LHCN-M2 (cell line): ENCODE measurements around the gene TNS1. TPM values are rescaled to one million over a fixed set of nuclear protein-coding genes. Genes with fewer than 3 reads are reported as not detected.

Source experiments
- DNase-seq: peaks from one replicate; pipeline ENCODE4 v3.0.0-alpha.2; 2012; ENCODE audit warnings: low read depth
- total RNA-seq: library from RNA; depleted of rRNA; stranded (reverse); fragments of >200 nt; gene quantifications from 2 replicates; pipeline ENCODE4 v1.2.3, GENCODE V29; 2014

TNS1 gene
- total RNA-seq, 1 experiment from 2014 or later, result 53.4 TPM

- DNase-seq, result no peak
Measured at GRCh38 chr2:217998926-217999594, 3.7 kb downstream of the TNS1 start.

DNA sequence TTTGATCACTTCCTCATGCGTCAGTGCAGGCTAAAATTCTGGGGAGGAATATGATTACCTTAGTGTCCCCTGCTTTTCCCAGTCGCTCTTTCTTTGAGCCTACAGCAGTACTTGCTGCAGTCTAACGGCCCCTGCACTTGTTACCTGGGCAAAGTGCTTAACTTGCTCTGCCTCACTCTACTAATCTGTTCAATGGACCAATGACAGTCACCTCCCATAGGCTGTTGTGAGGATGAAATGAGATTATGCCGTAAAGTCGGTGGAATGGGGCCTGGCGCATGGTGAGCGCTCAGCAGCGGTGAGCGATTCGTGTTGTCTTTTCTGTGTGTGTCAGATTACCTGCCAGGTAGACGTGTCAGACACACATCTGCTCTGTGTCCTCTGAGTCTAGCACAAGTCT lies 5.3 kb downstream of the TNS1 start:
- DNase-seq, result no peak

DNA sequence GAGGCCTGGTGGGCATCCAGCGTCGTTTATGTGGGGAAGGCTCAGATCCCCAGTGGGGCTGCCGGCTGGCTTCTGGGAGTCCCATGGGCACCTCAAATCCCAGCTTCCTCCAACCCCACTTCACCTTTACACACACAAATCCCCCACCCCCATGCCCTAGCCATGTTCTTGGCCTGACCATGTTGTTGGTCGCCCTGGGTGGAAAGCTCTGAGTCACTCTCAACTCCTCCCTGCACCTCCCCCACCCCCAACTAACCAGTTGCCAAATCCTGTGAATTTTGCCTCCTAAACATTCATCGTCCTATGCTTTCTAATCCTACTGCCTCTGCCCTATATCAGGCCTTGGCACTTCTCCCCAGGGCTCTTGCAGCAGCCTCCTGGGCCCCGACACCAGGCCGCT lies 6.4 kb downstream of the TNS1 start:
- peak; percentile 50 for DNase-seq

GRCh38 chr2:217995731-217996231 lies 7.0 kb downstream of the TNS1 start:
- no peak for DNase-seq

GRCh38 chr2:217994776-217995274 lies 8.0 kb downstream of the TNS1 start:
- DNase-seq, result peak; percentile 61

DNA sequence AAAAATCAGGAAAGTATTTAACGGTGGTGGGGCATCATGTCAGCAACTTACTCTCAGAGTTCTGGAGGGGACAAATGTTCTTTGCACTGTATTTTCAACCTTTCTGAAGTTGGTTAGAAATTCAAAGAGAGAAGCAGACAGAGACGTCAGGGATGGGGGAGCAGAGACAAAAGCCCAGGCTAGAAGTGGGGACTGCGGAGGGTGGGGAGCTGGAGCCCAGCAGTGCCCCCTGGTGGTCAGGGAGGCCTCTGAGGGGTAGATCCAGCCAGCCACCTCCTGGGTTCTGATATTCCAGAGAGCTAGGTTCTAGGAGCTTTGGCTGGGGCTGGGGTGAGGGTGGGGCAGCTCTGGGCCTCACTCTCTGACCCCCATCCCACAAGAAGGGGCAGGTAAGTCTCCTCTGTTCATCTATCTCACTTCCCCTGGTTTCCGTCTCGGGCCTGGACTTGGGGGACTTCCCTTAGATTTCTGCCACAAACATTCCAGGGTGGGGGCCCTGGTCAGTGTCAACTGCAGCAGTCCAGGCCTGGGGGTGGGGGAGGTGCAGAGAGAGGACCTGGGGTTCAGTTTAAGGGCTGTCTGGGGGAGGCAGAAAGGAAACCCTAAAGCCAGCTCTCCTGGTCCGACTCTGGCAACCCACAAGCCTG lies 8.9 kb downstream of the TNS1 start:
- DNase-seq, result peak; percentile 29

- peak; percentile 40 for DNase-seq
Measured at GRCh38 chr2:217993138-217993537, 9.7 kb downstream of the TNS1 start.

DNA sequence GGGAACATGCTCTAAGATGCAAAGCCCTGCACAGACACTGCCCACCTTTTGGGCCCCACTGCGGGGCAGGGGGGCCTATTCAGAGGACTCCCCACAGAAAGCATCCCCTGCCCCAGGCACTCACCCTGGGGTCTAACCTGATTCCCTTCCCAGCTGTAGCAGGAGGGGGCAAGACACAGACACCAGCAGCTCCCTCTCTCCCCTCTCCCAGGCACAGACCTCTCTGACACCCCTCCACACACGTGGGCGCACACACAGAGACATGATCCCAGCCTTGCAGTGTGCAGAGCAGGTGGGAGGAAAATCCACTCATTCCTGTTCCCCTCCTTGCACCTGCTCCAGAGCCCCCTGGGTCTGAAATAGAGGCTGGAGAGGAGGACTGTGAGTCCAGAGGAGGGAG lies 10.7 kb downstream of the TNS1 start:
- DNase-seq, result no peak

DNA sequence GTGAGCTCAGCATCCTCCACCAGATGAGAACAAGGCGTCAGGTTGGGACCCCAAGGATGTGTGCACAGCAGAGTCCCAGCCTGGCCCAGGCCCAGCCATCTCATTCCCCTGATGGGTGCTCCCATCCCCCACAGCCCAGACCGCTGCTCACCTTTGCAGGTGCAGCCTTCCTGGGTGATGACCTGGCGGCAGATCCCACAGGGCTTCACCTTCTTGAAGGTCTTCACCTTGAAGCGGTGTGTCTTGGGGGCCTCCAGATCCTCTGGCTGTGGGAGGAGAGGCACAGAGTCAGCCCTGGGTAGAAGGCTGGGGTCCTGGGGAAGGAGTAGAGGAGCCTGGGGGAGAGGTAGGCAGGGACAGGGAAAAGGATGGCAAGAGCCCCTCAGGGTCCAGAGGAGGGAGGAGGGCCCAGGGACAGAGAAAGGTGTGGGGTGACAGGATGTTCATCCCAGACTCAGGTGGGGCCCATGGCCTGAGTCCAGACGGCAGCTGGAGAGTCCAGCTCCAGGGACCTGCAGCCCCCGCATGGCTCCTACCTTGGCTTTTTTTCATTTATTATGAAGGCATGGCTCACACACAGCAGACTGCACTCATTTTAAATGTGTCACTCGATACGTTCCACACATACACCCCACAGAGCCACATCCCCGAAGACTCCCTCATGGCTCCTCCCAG lies 11.9 kb downstream of the TNS1 start:
- no peak for DNase-seq

GRCh38 chr2:217990389-217990788 lies 12.4 kb downstream of the TNS1 start:
- no peak for DNase-seq

GRCh38 chr2:217989221-217989948 lies 13.4 kb downstream of the TNS1 start:
- no peak for DNase-seq

DNA sequence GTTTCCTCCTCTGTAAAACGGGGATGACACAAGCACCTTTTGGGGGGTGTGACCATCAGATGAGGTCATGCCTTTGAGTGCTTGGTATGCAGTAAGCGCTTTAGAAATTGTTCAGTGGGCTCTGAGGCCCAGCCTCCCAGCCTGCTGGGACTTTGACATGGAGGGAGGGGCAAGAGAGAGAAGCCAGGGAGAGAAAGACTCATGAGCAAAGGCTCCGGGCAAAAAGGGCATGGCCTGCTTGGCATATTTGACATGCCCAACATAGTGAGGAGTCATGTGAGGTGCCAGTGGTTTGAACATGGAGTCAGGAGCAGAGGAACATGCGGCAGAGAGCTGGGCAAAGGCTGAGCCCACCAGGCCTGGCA lies 14.0 kb downstream of the TNS1 start:
- no peak for DNase-seq

GRCh38 chr2:217988014-217988839 lies 14.6 kb downstream of the TNS1 start:
- DNase-seq, result peak; percentile 63

DNA sequence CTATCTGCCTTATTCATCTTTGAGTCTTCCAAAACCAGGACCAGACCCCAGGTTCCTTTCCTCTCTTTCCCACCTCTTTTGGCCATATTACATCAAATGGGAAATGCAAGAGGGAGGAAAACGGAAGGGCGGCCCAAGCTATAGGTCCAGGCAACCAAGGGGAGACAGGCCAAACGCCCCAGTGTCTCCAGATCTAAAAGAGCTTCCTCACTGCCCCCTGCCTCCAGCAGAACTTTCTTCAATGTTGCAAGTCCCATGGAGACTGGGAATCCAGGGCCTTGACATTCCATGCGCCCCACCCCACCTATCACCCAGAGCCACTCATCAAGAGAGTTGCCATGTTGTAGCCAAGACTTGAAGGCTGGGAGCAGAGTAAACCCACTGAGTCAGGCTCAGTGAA lies 15.4 kb downstream of the TNS1 start:
- DNase-seq, result no peak

- DNase-seq, result no peak
Measured at GRCh38 chr2:217986256-217986961, 16.4 kb downstream of the TNS1 start.

DNA sequence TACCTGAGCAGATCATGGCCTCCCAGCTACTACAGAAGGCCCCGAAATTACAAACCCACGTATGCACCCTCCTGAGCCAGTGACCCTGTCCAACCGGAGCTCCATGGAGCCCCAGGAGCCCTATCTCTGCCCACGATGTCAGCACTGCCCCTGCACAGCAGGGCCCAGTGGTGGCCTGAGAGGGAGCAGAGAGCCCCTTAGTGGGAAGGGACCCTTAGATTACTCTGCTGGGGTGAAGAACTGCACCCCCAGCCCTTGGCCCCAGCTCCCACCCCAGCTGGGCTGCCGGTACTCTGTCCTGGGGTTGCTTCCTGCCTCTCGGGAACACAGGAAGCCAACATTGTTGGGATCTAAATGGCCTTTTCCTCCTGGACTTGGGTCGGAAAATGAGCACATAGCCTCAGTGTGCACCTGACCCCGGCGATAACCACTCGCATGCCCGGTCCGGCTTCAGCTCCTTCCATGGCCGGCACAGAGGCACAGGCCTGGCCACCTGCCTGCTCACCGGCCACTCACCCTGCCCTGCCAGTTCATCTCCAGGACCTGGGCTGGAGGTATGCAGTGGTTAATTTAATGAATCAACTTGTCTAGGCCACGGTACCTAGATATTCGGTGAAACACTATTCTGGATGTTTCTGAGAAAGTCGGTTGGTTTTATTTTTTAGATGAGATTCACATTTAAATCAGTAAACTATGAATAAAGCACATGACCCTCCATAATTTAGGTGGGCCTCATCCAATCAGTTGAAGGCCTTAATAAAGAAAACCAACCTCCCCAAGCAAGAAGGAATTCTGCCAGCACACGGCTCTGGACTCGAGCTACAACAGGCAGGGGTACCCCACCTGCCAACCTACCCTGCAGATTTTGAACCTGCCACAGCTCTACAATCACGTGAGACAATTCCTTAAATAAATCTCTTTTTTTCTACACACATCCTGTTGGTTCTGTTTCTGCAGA lies 19.2 kb downstream of the TNS1 start:
- no peak for DNase-seq

- no peak for DNase-seq
Measured at GRCh38 chr2:217981971-217982370, 20.8 kb downstream of the TNS1 start.

DNA sequence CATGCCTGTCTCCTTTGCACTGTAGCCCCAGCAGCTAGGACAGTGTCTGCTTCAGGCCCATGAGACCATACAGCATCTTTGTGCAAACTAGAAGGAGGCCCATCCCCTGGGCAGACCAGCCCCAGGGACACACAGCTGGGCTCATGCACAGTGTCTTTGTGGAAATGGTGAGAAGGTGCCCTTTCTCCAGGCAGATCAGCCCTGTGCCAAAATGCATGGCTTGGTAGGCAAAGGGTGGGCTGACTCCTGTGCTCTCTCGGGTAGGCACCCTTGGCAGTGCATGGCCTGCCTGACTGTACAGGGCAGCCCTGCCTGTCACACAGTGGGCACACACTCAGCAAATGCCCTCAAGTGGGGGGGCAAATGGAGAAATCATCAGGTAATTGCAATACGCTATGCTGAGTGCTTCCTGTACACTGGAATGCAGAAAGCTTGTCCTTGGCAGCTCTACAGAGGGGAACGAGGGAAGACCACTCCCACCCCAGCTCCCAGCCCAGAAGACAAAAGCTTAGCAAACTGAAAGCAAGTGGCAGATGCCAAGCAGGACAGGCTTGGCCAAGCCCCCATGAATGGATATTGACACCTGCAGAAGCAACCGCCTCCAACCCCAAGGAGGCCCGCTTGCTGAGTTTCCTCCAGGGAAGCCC lies 21.6 kb downstream of the TNS1 start:
- DNase-seq, result no peak

DNA sequence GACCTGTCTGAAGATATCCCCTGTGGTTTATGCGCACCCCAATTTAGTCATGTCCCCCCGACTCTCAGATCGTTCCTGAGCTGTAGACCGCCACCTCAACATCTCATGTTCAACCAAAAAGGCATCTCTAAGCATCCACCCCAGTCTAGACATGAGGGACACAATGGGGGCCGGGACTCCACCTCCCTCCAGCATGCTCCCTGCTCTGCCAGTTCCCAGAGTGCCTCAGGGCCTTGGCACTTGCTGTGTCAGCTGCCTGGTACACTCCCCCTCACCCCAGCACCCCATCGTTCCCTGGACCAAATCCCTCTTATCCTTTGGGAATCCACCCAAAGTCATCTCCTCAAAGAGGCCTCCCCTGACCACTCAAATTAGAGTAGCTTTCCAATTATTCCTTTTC lies 22.2 kb downstream of the TNS1 start:
- no peak for DNase-seq
